Measurements from ENCODE around the gene ZSCAN20. TPM values are rescaled to one million over a fixed set of nuclear protein-coding genes. Genes with fewer than 3 reads are reported as not detected.

The ZSCAN20 gene
- total RNA-seq, 1 experiment from 2014 or later: 9.0 TPM

DNA sequence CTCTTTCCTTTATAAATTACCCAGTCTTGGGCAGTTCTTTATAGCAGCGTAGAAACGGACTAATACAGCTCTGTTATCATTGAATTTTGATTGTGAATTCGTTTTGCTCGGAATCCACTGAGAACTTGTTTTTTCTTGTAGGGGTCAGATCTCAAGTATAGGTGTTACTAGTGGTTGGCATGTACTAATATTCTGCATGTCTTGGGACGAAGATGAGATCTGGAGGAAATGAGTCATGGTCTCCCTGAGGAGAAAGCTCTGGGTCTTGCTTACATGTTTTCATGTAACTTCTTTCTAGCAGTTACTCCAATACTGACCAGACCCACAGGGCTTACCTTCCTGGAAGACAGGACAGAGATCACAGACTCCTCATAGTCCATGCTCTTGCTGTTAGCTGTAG is 30.3 kb downstream of the ZSCAN20 start:
- Histone ChIP-seq H3K9ac (ENCODE audit: low read length) (no peak overlapping the region), H3K36me3 (ENCODE audit: control insufficient read depth in 1 of 2, insufficient read depth in 2 of 2, low read length in 2 of 2) (no peaks in the 10 kb centered on the region), H3K4me1 (ENCODE audit: control insufficient read depth in 1 of 2, insufficient read depth in 2 of 2, low read length in 2 of 2) (no peaks in the 10 kb centered on the region), H3K9me3 (ENCODE audit: control insufficient read depth in 1 of 2, insufficient read depth in 1 of 2, low read depth in 1 of 2, low read length in 2 of 2) (no peaks in the 10 kb centered on the region), H3K27me3 (ENCODE audit: insufficient read depth, low read length) (no peaks in the 10 kb centered on the region), H3K4me2 (ENCODE audit: low read length) (no peak overlapping the region), H3K4me3 (replicated peaks in 1 of 2; ENCODE audit: low read depth in 1 of 2, low read length in 2 of 2) (no peak overlapping the region), H3K9me2 (ENCODE audit: insufficient read depth) (no peaks in the 10 kb centered on the region), H3K79me2 (ENCODE audit: insufficient read depth, low read length) (no peaks in the 10 kb centered on the region), H3K27ac (ENCODE audit: low read depth, low read length) (no peak overlapping the region), H2AFZ (ENCODE audit: low read depth, low read length, poor library complexity, severe bottlenecking) (no peak overlapping the region), H4K20me1 (ENCODE audit: insufficient read depth) (no peaks in the 10 kb centered on the region)
- no peak for DNase-seq (ENCODE audit: low read depth, low spot score)
- ChIA-PET POLR2A (no interaction called here), RAD21 (ENCODE audit: low non-redundant PET in 1 of 2, low total read pairs in 2 of 2, uncharacterized antibody in 2 of 2, unreplicated experiment in 2 of 2) (no interaction called here), CTCF (no interaction called here)
- TF ChIP-seq SIN3A (IDR thresholded peaks at IDR 0.05; ENCODE audit: low read depth) (no peak), CEBPB (IDR thresholded peaks at IDR 0.05; ENCODE audit: low read depth) (no peak), CBX3 (IDR thresholded peaks at IDR 0.05; ENCODE audit: low read depth) (no peak), EGR1 (IDR thresholded peaks at IDR 0.05; ENCODE audit: low read depth) (no peak), EZH2 (IDR thresholded peaks at IDR 0.05) (no peak), EZH2phosphoT487 (IDR thresholded peaks at IDR 0.05; ENCODE audit: borderline replicate concordance) (no peak), SRF (IDR thresholded peaks at IDR 0.05; ENCODE audit: low read depth) (no peak), YY1 (IDR thresholded peaks at IDR 0.05; ENCODE audit: extremely low read depth, insufficient replicate concordance, low read depth, low read length) (no peak), ELF1 (IDR thresholded peaks at IDR 0.05; ENCODE audit: borderline replicate concordance, low read depth) (no peak), POLR2A (IDR thresholded peaks at IDR 0.05; ENCODE audit: borderline replicate concordance, extremely low read depth, insufficient read depth, insufficient read length) (no peak), POLR2AphosphoS5 (IDR thresholded peaks at IDR 0.05; ENCODE audit: low read depth, low read length) (no peak), RAD21 (IDR thresholded peaks at IDR 0.05; ENCODE audit: low read depth) (no peak), JUND (IDR thresholded peaks at IDR 0.05) (no peak), ZNF274 (IDR thresholded peaks at IDR 0.05; ENCODE audit: low read depth, low read length) (no peak), SP1 (IDR thresholded peaks at IDR 0.05; ENCODE audit: low read depth) (no peak)
- TF ChIP-seq, protein P1, sequence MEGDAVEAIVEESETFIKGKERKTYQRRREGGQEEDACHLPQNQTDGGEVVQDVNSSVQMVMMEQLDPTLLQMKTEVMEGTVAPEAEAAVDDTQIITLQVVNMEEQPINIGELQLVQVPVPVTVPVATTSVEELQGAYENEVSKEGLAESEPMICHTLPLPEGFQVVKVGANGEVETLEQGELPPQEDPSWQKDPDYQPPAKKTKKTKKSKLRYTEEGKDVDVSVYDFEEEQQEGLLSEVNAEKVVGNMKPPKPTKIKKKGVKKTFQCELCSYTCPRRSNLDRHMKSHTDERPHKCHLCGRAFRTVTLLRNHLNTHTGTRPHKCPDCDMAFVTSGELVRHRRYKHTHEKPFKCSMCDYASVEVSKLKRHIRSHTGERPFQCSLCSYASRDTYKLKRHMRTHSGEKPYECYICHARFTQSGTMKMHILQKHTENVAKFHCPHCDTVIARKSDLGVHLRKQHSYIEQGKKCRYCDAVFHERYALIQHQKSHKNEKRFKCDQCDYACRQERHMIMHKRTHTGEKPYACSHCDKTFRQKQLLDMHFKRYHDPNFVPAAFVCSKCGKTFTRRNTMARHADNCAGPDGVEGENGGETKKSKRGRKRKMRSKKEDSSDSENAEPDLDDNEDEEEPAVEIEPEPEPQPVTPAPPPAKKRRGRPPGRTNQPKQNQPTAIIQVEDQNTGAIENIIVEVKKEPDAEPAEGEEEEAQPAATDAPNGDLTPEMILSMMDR (IDR thresholded peaks at IDR 0.05 in 2 of 3, conservative IDR thresholded peaks at IDR 0.05 in 1 of 3; ENCODE audit: borderline replicate concordance in 1 of 3, insufficient read depth in 1 of 3, low read depth in 2 of 3, low read length in 2 of 3): no peak
- TF ChIP-seq, protein P2, sequence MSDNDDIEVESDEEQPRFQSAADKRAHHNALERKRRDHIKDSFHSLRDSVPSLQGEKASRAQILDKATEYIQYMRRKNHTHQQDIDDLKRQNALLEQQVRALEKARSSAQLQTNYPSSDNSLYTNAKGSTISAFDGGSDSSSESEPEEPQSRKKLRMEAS (IDR thresholded peaks at IDR 0.05): no peak
- TF ChIP-seq, protein P3, sequence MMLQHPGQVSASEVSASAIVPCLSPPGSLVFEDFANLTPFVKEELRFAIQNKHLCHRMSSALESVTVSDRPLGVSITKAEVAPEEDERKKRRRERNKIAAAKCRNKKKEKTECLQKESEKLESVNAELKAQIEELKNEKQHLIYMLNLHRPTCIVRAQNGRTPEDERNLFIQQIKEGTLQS (IDR thresholded peaks at IDR 0.05): no peak
- TF ChIP-seq, protein P4, sequence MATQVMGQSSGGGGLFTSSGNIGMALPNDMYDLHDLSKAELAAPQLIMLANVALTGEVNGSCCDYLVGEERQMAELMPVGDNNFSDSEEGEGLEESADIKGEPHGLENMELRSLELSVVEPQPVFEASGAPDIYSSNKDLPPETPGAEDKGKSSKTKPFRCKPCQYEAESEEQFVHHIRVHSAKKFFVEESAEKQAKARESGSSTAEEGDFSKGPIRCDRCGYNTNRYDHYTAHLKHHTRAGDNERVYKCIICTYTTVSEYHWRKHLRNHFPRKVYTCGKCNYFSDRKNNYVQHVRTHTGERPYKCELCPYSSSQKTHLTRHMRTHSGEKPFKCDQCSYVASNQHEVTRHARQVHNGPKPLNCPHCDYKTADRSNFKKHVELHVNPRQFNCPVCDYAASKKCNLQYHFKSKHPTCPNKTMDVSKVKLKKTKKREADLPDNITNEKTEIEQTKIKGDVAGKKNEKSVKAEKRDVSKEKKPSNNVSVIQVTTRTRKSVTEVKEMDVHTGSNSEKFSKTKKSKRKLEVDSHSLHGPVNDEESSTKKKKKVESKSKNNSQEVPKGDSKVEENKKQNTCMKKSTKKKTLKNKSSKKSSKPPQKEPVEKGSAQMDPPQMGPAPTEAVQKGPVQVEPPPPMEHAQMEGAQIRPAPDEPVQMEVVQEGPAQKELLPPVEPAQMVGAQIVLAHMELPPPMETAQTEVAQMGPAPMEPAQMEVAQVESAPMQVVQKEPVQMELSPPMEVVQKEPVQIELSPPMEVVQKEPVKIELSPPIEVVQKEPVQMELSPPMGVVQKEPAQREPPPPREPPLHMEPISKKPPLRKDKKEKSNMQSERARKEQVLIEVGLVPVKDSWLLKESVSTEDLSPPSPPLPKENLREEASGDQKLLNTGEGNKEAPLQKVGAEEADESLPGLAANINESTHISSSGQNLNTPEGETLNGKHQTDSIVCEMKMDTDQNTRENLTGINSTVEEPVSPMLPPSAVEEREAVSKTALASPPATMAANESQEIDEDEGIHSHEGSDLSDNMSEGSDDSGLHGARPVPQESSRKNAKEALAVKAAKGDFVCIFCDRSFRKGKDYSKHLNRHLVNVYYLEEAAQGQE (IDR thresholded peaks at IDR 0.05; ENCODE audit: low read depth): no peak
- intact Hi-C loops (cut with micrococcal nuclease): no loop called here
- no peak for ATAC-seq
- BruUV-seq (replicated peaks): no TSS peak

Measured in HCT116 (cell line).